Neural cell (in vitro differentiated cells): ENCODE data around the gene ARMC9.

ENCODE experiments used
- CTCF ChIP-seq: fragments of 450-650 bp; IDR thresholded peaks from 2 replicates; pipeline ENCODE4 v1.5.1; 2014; ENCODE audit warnings: antibody characterized with exemption, mild to moderate bottlenecking, moderate library complexity; ENCODE audit not compliant: poor library complexity, severe bottlenecking
- EZH2 ChIP-seq: fragments of 200-600, 300-800 bp; shearing (Covaris generic), sonication (generic); IDR thresholded peaks from 2 replicates; pipeline ENCODE4 v1.6.1; 2014; ENCODE audit warnings: antibody characterized with exemption, low read length, borderline replicate concordance, mild to moderate bottlenecking; ENCODE audit not compliant: insufficient read depth, poor library complexity, severe bottlenecking
- MXI1 ChIP-seq: fragments of 450-650 bp; conservative IDR thresholded peaks from 2 replicates; pipeline ENCODE4 v1.6.1; 2014; ENCODE audit warnings: antibody characterized with exemption, mild to moderate bottlenecking; ENCODE audit not compliant: poor library complexity, severe bottlenecking
- POLR2AphosphoS5 ChIP-seq: IDR thresholded peaks from 2 replicates; pipeline ENCODE4 v1.6.1; 2012
- RAD21 ChIP-seq: fragments of 450-650 bp; conservative IDR thresholded peaks from 2 replicates; pipeline ENCODE4 v1.6.1; 2014; ENCODE audit warnings: antibody characterized with exemption, mild to moderate bottlenecking, moderate library complexity
- REST ChIP-seq: IDR thresholded peaks from 2 replicates; pipeline ENCODE4 v1.6.1; 2012; ENCODE audit warnings: borderline replicate concordance
- TAF1 ChIP-seq: IDR thresholded peaks from 2 replicates; pipeline ENCODE4 v1.6.1; 2012; ENCODE audit warnings: low read depth

GRCh38 chr2:231326404-231326803 is 128.0 kb downstream of the ARMC9 start:
- TF ChIP-seq CTCF: no peak
- TF ChIP-seq RAD21: no peak
- TF ChIP-seq EZH2: no peak
- no peak for TF ChIP-seq POLR2AphosphoS5
- no peak for TF ChIP-seq TAF1
- TF ChIP-seq MXI1: no peak
- no peak for TF ChIP-seq REST
